Ishikawa (cell line): ENCODE results near the gene RPL19.

Source experiments
- CEBPB ChIP-seq: IDR thresholded peaks from 2 replicates; pipeline ENCODE4 v1.6.1; 2012
- CREB1 ChIP-seq: IDR thresholded peaks from 2 replicates; pipeline ENCODE4 v1.6.1; 2012; ENCODE audit warnings: low read depth
- EGR1 ChIP-seq: IDR thresholded peaks from 2 replicates; pipeline ENCODE4 v1.6.1; 2012
- EP300 ChIP-seq: IDR thresholded peaks from 2 replicates; pipeline ENCODE4 v1.6.1; 2012; ENCODE audit warnings: borderline replicate concordance
- FOXM1 ChIP-seq: IDR thresholded peaks from 2 replicates; pipeline ENCODE4 v1.6.1; 2012; ENCODE audit warnings: low read depth, borderline replicate concordance
- MAX ChIP-seq: IDR thresholded peaks from 2 replicates; pipeline ENCODE4 v1.6.1; 2012
- NFIC ChIP-seq: IDR thresholded peaks from 2 replicates; pipeline ENCODE4 v1.6.1; 2012
- RAD21 ChIP-seq: IDR thresholded peaks from 2 replicates; pipeline ENCODE4 v1.6.1; 2012; ENCODE audit warnings: low read depth
- TAF1 ChIP-seq: IDR thresholded peaks from 2 replicates; pipeline ENCODE4 v1.6.1; 2012; ENCODE audit warnings: low read depth, mild to moderate bottlenecking
- TCF12 ChIP-seq: IDR thresholded peaks from 2 replicates; pipeline ENCODE4 v1.6.1; 2012; ENCODE audit warnings: low read depth
- TEAD4 ChIP-seq: IDR thresholded peaks from 2 replicates; pipeline ENCODE4 v1.6.1; 2012
- USF1 ChIP-seq: IDR thresholded peaks from 2 replicates; pipeline ENCODE4 v1.6.1; 2012
- YY1 ChIP-seq: IDR thresholded peaks from 2 replicates; pipeline ENCODE4 v1.6.1; 2012; ENCODE audit warnings: low read depth
- ZBTB7A ChIP-seq: IDR thresholded peaks from 2 replicates; pipeline ENCODE4 v1.6.1; 2012; ENCODE audit warnings: low read depth
- TF ChIP-seq, protein P1 (sequence below): IDR thresholded peaks from 2 replicates; pipeline ENCODE4 v1.6.1; 2012; ENCODE audit warnings: low read depth, mild to moderate bottlenecking

The RPL19 gene

DNA sequence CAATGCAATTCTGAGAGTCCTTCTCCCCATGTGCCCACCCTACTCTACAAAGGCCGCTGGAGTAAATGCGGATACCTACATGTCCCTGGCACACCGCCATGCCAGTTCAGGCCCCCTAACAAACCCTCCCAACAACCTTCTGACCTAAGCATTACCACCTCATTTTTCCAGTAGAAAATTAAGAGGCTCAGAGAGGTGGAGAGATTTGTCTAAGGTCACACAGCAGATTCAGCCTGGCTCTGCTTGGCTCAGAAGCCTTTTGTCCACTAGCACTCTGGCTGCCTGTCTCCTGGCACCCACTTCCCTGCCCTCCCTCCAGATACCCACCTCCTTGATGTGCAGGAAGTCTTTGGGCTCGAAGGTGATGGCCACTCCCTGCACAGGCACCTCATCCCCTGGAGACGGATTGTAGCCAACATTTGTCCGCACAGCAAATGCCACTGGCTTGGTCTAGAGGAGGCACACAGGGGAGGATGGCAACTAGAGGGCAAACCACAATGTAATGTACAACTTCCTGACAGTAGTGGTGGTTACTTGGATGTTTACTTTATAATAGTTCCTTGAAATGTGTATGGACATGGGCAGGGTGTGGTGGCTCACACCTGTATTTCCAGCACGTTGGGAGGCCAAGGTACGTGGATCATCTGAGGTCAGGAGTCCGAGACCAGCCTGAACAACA, 12.8 kb upstream of the RPL19 start:
- no peak for TF ChIP-seq FOXM1
- TF ChIP-seq TAF1, result no peak
- no peak for TF ChIP-seq RAD21
- TF ChIP-seq ZBTB7A, result no peak
- TF ChIP-seq USF1, result no peak
- no peak for TF ChIP-seq YY1
- TF ChIP-seq EGR1, result no peak
- TF ChIP-seq EP300, result no peak
- TF ChIP-seq CREB1, result no peak
- TF ChIP-seq, protein P1, sequence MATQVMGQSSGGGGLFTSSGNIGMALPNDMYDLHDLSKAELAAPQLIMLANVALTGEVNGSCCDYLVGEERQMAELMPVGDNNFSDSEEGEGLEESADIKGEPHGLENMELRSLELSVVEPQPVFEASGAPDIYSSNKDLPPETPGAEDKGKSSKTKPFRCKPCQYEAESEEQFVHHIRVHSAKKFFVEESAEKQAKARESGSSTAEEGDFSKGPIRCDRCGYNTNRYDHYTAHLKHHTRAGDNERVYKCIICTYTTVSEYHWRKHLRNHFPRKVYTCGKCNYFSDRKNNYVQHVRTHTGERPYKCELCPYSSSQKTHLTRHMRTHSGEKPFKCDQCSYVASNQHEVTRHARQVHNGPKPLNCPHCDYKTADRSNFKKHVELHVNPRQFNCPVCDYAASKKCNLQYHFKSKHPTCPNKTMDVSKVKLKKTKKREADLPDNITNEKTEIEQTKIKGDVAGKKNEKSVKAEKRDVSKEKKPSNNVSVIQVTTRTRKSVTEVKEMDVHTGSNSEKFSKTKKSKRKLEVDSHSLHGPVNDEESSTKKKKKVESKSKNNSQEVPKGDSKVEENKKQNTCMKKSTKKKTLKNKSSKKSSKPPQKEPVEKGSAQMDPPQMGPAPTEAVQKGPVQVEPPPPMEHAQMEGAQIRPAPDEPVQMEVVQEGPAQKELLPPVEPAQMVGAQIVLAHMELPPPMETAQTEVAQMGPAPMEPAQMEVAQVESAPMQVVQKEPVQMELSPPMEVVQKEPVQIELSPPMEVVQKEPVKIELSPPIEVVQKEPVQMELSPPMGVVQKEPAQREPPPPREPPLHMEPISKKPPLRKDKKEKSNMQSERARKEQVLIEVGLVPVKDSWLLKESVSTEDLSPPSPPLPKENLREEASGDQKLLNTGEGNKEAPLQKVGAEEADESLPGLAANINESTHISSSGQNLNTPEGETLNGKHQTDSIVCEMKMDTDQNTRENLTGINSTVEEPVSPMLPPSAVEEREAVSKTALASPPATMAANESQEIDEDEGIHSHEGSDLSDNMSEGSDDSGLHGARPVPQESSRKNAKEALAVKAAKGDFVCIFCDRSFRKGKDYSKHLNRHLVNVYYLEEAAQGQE, result no peak
- TF ChIP-seq NFIC, result no peak
- TF ChIP-seq MAX, result no peak
- no peak for TF ChIP-seq TCF12
- no peak for TF ChIP-seq TEAD4
- no peak for TF ChIP-seq CEBPB

DNA sequence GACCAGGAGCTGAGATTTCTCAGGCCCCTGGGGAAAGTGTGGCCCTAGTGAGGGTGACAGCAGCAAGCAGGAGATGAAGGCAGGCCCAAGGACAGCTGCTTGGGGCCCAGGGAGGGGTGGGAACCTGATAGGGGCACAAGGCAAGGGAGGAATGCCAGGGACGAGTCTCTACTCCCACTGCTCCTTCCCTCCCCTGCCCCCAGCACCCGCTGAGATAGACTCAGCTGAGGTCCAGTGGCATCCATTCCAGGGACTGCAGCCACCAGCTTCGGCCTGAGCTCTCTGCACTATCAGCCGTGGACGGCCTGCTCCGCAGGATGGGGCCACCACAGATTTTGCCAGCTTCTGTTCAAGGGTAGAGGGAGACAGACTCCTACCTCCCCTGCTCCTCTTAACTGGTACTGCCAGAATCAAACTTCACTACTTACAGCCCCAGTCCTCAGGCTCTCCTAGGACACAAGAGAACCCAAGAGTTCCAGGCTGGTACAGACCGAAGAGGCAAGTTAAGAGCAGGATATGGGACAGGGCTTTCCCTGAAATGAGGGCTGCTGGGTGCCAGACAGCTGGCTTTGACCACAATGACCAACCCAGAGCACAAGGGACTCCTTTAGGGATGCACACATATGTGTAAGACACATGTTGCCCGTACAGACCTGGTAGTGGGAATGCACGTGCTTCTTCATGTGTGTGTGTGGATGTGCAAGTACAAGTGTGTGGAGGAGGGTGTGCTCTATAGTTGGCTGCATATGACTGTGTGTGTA, 8.2 kb upstream of the RPL19 start:
- TF ChIP-seq NFIC (no peak), CREB1 (no peak)
- TF ChIP-seq, protein P1, result no peak

DNA sequence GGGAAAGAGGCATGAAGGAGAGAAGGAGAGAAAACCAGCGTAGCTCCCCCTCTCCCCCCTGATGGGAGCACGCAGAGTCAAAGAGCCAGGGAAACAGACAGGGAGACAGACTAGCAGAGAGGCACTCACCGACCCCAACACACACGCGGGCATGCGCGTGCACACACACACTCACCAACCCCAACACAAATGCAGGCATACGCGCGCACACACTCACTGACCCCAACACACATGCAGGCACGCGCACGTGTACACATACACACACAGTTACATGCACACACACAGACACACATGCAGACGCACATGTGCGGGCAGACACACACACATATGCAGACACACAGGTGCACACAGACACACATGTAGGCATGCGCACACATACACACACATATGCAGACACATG, 7.2 kb upstream of the RPL19 start:
- TF ChIP-seq ZBTB7A (no peak), EGR1 (no peak), MAX (no peak), USF1 (no peak), CREB1 (no peak), TCF12 (no peak), TEAD4 (no peak), FOXM1 (no peak), TAF1 (no peak), NFIC (no peak), RAD21 (no peak)
- TF ChIP-seq, protein P1, result no peak

DNA sequence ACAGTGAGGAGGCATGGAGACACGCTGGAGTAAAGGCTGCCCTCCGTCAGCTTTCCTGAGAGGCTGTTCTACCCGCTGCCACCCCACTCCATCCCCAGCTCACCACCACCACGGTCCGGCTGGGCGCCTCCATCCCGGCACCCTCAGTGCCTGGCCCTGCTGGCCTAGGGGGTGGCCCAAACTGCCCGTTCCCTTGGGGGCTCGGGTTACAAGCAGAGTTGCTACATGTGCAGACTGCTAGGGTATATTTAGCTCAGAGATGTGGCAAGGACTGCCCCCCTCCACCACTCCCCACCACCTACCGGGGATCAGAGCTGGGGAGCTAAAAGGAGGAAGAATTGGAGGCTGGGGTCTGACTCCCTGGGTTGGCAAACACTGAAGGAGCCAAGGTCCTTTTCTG, 6.7 kb upstream of the RPL19 start:
- TF ChIP-seq YY1 (no peak), CEBPB (no peak), MAX (no peak), TAF1 (no peak), NFIC (no peak)
